ENCODE measurements around the gene ISCA2.

DNA sequence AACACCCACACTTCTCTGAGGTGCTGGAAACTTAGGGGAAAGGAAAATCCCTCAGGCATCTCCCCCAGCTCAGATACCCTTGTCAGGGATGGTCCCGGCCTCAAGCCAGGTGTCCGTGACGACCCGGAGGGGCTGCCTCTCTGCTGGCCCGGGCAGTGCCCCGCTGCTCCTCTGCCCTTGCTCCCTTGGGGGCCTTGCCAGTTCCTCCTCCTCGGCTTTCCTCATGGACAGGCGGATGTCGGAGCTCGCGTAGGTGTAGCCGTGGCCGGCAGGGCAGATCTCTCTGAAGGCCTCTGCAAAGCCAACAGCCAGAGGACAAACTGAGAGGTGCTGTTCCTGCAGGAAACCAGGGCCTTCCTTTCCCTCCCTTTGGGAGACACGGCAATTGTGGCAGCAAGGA lies 34.8 kb downstream of the ISCA2 start:
- no peak for TF ChIP-seq POLR2A (IDR thresholded peaks at IDR 0.05)
- TF ChIP-seq, protein P1, sequence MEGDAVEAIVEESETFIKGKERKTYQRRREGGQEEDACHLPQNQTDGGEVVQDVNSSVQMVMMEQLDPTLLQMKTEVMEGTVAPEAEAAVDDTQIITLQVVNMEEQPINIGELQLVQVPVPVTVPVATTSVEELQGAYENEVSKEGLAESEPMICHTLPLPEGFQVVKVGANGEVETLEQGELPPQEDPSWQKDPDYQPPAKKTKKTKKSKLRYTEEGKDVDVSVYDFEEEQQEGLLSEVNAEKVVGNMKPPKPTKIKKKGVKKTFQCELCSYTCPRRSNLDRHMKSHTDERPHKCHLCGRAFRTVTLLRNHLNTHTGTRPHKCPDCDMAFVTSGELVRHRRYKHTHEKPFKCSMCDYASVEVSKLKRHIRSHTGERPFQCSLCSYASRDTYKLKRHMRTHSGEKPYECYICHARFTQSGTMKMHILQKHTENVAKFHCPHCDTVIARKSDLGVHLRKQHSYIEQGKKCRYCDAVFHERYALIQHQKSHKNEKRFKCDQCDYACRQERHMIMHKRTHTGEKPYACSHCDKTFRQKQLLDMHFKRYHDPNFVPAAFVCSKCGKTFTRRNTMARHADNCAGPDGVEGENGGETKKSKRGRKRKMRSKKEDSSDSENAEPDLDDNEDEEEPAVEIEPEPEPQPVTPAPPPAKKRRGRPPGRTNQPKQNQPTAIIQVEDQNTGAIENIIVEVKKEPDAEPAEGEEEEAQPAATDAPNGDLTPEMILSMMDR (IDR thresholded peaks at IDR 0.05): no peak
- TF ChIP-seq POLR2AphosphoS5 (IDR thresholded peaks at IDR 0.05): no peak
- no peak for TF ChIP-seq EP300 (IDR thresholded peaks at IDR 0.05)
